ENCODE data around the gene ATPAF2. TPM values are rescaled to one million over a fixed set of nuclear protein-coding genes. Genes with fewer than 3 reads are reported as not detected.

The ATPAF2 gene
- total RNA-seq, 1 experiment from 2014 or later, result 40.5 TPM

DNA sequence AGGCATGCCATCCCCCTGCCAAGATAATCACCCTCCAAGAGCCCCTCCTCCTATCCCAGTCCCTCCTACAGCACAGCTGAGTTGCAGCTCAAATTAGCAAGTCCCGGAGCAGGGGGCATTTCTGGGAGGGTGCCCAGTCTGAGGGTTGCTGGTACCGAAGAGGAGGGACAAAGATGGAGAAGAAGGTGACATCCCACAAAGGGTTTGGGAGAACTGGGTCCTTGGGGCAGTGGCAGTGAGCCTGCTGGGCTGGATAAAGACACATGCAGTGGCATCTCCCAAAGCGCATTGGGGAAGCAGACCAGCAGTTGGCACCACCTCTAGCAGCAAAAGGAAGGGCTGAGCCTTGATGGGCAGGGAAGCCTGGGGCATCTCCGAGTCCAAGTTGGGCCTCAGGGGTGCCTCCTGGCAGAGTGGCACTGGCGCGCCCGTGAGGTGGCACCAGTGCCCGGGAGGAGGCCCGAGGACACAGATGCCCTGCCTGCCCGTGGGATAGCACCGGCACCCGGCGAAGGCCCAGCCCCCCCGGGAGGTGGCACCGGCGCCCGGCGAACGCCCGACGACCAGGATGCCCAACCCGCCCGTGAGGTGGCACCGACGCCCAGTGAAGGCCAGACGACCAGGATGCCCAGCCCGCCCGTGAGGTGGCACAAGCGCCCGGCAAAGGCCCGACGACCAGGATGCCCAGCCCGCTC, 67.4 kb downstream of the ATPAF2 start:
- no peaks in the 10 kb centered on the region for H3K27me3 ChIP-seq (ENCODE audit: low read length)
- peak overlapping the region; percentile 13 for H3K27ac ChIP-seq (ENCODE audit: low read length)
- no peaks in the 10 kb centered on the region for H4K20me1 ChIP-seq (ENCODE audit: low read length)
- no TSS peak for BruUV-seq (replicated peaks)
- H3K4me1 ChIP-seq (ENCODE audit: insufficient read depth, low read length), result peaks cover 13% of the 10 kb centered on the region
- peak overlapping the region; percentile 80 for H3K4me3 ChIP-seq (ENCODE audit: low read length)
- peak overlapping the region; percentile 93 for H3K4me2 ChIP-seq (ENCODE audit: low read length)
- H3K9me2 ChIP-seq (replicated peaks; ENCODE audit: low read length), result no peaks in the 10 kb centered on the region
- peaks cover 56% of the 10 kb centered on the region for H3K79me2 ChIP-seq (ENCODE audit: low read length)
- intact Hi-C loops (cut with micrococcal nuclease), result loop anchor here (1.0 to 2.0 kb wide), 3 partner anchors 50 to 81 kb away; no protein-coding TSS in a partner anchor
- DNase-seq, result no peak
- TF ChIP-seq EZH2 (IDR thresholded peaks at IDR 0.05; ENCODE audit: low read length, unreplicated experiment) (no peak), EZH2phosphoT487 (IDR thresholded peaks at IDR 0.05; ENCODE audit: borderline replicate concordance, low read length) (no peak)
- TF ChIP-seq, protein P1, sequence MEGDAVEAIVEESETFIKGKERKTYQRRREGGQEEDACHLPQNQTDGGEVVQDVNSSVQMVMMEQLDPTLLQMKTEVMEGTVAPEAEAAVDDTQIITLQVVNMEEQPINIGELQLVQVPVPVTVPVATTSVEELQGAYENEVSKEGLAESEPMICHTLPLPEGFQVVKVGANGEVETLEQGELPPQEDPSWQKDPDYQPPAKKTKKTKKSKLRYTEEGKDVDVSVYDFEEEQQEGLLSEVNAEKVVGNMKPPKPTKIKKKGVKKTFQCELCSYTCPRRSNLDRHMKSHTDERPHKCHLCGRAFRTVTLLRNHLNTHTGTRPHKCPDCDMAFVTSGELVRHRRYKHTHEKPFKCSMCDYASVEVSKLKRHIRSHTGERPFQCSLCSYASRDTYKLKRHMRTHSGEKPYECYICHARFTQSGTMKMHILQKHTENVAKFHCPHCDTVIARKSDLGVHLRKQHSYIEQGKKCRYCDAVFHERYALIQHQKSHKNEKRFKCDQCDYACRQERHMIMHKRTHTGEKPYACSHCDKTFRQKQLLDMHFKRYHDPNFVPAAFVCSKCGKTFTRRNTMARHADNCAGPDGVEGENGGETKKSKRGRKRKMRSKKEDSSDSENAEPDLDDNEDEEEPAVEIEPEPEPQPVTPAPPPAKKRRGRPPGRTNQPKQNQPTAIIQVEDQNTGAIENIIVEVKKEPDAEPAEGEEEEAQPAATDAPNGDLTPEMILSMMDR (conservative IDR thresholded peaks at IDR 0.05; ENCODE audit: low read depth, low read length), result peak; percentile 25; the same call in 1 of the 2 replicates
- H3K9ac ChIP-seq (ENCODE audit: low read length), result peak overlapping the region; percentile 65
- CTCF ChIA-PET, result interaction anchor here (1.1 to 1.9 kb wide), 3 partner anchors 50 to 81 kb away, joined by 4 to 6 read pairs (median 6); no protein-coding TSS in a partner anchor
- no peaks in the 10 kb centered on the region for H3K36me3 ChIP-seq (ENCODE audit: low read depth, low read length)
- POLR2A ChIA-PET (ENCODE audit: unreplicated experiment), result interaction anchor here (0.9 to 1.1 kb wide), 3 partner anchors 36 to 70 kb away, joined by 3 to 12 read pairs (median 4); no protein-coding TSS in a partner anchor
- no peaks in the 10 kb centered on the region for H3K9me3 ChIP-seq (ENCODE audit: low read length)
- peak overlapping the region; percentile 32; the same call in 1 of the 2 replicates for H2AFZ ChIP-seq (ENCODE audit: low read length)
- peak; percentile 3 for ATAC-seq
- no peaks in the 10 kb centered on the region for H3F3A ChIP-seq (ENCODE audit: low read length, unreplicated experiment)

DNA sequence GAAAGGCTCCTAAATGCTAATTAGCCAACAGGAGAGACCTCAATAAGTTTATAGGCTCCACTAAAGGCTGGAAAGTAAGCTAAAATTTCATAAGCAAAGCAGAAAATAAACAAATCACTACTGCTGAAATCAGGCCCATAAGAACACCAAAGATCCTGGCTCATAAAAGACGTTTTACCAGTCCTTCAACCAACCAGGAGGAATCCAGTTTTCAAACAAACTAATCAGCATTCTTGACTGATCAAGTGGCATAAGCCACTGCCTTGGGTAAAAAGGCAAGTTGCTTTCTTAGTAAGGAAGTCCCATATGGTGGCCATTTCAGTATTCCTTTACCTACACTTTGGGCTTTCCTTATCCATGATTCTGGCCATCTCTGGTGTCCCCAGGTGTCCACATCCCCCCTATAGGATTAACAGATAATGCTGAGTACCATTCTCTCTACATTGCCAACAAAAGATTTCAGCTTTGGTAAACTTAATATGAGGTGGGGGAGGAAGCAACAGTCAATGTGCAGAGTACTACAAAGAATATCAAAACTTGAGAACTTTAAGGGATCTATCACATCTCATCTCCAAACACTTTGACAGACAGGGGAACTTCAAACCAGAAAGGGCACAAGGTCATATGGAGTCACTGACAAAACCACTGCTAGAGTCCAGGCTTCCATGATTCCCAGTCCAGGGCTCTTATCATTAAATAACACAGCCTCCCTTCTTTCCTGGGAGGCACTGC, 68.1 kb downstream of the ATPAF2 start:
- peak; percentile 87 for DNase-seq
- peaks cover 13% of the 10 kb centered on the region for H3K4me1 ChIP-seq (ENCODE audit: insufficient read depth, low read length)
- H3K9me3 ChIP-seq (ENCODE audit: low read length), result no peaks in the 10 kb centered on the region
- no peaks in the 10 kb centered on the region for H4K20me1 ChIP-seq (ENCODE audit: low read length)
- CTCF ChIA-PET, result no interaction called here
- peak overlapping the region; percentile 93 for H3K4me2 ChIP-seq (ENCODE audit: low read length)
- POLR2A ChIA-PET (ENCODE audit: unreplicated experiment), result interaction anchor here (0.5 kb wide), 1 partner anchor 11 kb away, joined by 3 read pairs; no protein-coding TSS in a partner anchor
- no peak for ATAC-seq
- peaks cover 63% of the 10 kb centered on the region for H3K79me2 ChIP-seq (ENCODE audit: low read length)
- no peak overlapping the region for H2AFZ ChIP-seq (ENCODE audit: low read length)
- no peaks in the 10 kb centered on the region for H3K27me3 ChIP-seq (ENCODE audit: low read length)
- TF ChIP-seq, protein P1 (conservative IDR thresholded peaks at IDR 0.05; ENCODE audit: low read depth, low read length), result no peak
- H3K36me3 ChIP-seq (ENCODE audit: low read depth, low read length), result no peaks in the 10 kb centered on the region
- peak overlapping the region; percentile 80 for H3K4me3 ChIP-seq (ENCODE audit: low read length)
- no peaks in the 10 kb centered on the region for H3K9me2 ChIP-seq (replicated peaks; ENCODE audit: low read length)
- intact Hi-C loops (cut with micrococcal nuclease), result loop anchor here (2.0 kb wide), 1 partner anchor 80 kb away; no protein-coding TSS in a partner anchor
- BruUV-seq (replicated peaks), result TSS peak; percentile 51
- peak overlapping the region; percentile 65 for H3K9ac ChIP-seq (ENCODE audit: low read length)
- no peaks in the 10 kb centered on the region for H3F3A ChIP-seq (ENCODE audit: low read length, unreplicated experiment)
- H3K27ac ChIP-seq (ENCODE audit: low read length), result peak overlapping the region; percentile 33

Other genes with a start within 250 kb of the ATPAF2 start
- 167 and 194 TPM in 2 replicates for gene SREBF1, start 202.2 kb downstream of the ATPAF2 start, total RNA-seq (2014; rRNA removed)
- gene TOM1L2, start 66.8 kb downstream of the ATPAF2 start, total RNA-seq (2014; rRNA removed), result 53.3 and 77.1 TPM in 2 replicates
- gene DRC3, start 66.3 kb downstream of the ATPAF2 start, total RNA-seq (2014; rRNA removed), result 1.9 and 2.2 TPM in 2 replicates
- 7.3 and 9.7 TPM in 2 replicates for gene GID4, start 240 bp upstream of the ATPAF2 start, total RNA-seq (2014; rRNA removed)
- 84.1 and 102 TPM in 2 replicates for gene DRG2, start 48.8 kb upstream of the ATPAF2 start, total RNA-seq (2014; rRNA removed)
- gene MYO15A, start 69.6 kb upstream of the ATPAF2 start, total RNA-seq (2014; rRNA removed), result 0.26 TPM in 1 of 2 replicates, not detected in the other
- 207 and 227 TPM in 2 replicates for gene ALKBH5, start 144.7 kb upstream of the ATPAF2 start, total RNA-seq (2014; rRNA removed)
- 47.4 and 60.6 TPM in 2 replicates for gene LLGL1, start 186.5 kb upstream of the ATPAF2 start, total RNA-seq (2014; rRNA removed)
- gene FLII, start 219.6 kb upstream of the ATPAF2 start, total RNA-seq (2014; rRNA removed), result 537 and 742 TPM in 2 replicates
- 16.6 and 17.5 TPM in 2 replicates for gene MIEF2, start 221.5 kb upstream of the ATPAF2 start, total RNA-seq (2014; rRNA removed)